Thymus (tissue), 2 donors: ENCODE data around the gene ST7. TPM values are rescaled to one million over a fixed set of nuclear protein-coding genes. Genes with fewer than 3 reads are reported as not detected.

ENCODE experiments used
- polyA plus RNA-seq: library from polyadenylated mRNA; stranded (reverse); fragments of 200-250 nt; gene quantifications from one replicate; pipeline ENCODE4 v1.2.3, GENCODE V29; 2013
- total RNA-seq: library from RNA; stranded (reverse); fragments of 120-200 nt; gene quantifications from one replicate; pipeline ENCODE4 v1.2.4, GENCODE V29; 2013
- donor health status: healthy.

ST7 gene
- total and polyA plus RNA-seq, 2 donors, result 9.3 to 11.5 TPM

Other genes with a start within 250 kb of the ST7 start
- 150 TPM for gene CAPZA2, start 90.9 kb upstream of the ST7 start, total RNA-seq
- 55.9 TPM for gene CAPZA2, start 90.9 kb upstream of the ST7 start, polyA plus RNA-seq